GM06990 (cell line): Measurements from ENCODE around the gene GIMAP2.

Source experiments
- DNase-seq: peaks from one replicate; pipeline ENCODE4 v3.0.0-alpha.2; 2011; ENCODE audit not compliant: insufficient read length; ENCODE audit errors: extremely low read depth
- H3K27me3 ChIP-seq: replicated peaks from 2 replicates; pipeline ENCODE4 v1.6.0; 2011; ENCODE audit warnings: low read length; ENCODE audit not compliant: control insufficient read depth, insufficient read depth
- H3K36me3 ChIP-seq: 2 replicates; pipeline ENCODE4 v1.5.1; 2011; ENCODE audit warnings: low read length; ENCODE audit not compliant: control insufficient read depth, insufficient read depth
- H3K4me3 ChIP-seq: replicated peaks from 2 replicates; pipeline ENCODE4 v1.5.1; 2011; ENCODE audit warnings: low read depth, mild to moderate bottlenecking, control low read depth, low read length
- CTCF ChIP-seq: IDR thresholded peaks from 2 replicates; pipeline ENCODE4 v1.5.1; 2011; ENCODE audit warnings: low read length, control low read depth, mild to moderate bottlenecking, inconsistent platforms; ENCODE audit not compliant: insufficient read depth, poor library complexity, severe bottlenecking

GIMAP2 gene

GRCh38 chr7:150716939-150717338 lies 31.4 kb downstream of the GIMAP2 start:
- TF ChIP-seq CTCF, result no peak
- DNase-seq, result no peak
- no peaks in the 10 kb centered on the region for H3K27me3 ChIP-seq
- peak overlapping the region; percentile 67 for H3K4me3 ChIP-seq
- peaks cover 4% of the 10 kb centered on the region for H3K36me3 ChIP-seq

- Histone ChIP-seq H3K4me3 (peak overlapping the region; percentile 32; the same call in 1 of the 2 replicates), H3K27me3 (no peaks in the 10 kb centered on the region), H3K36me3 (peaks cover 7% of the 10 kb centered on the region)
- DNase-seq, result no peak
- TF ChIP-seq CTCF, result no peak
Observed at GRCh38 chr7:150717814-150718420, 32.4 kb downstream of the GIMAP2 start.

GRCh38 chr7:150719436-150719835 lies 33.9 kb downstream of the GIMAP2 start:
- Histone ChIP-seq H3K36me3 (peaks cover 7% of the 10 kb centered on the region), H3K4me3 (no peak overlapping the region), H3K27me3 (no peaks in the 10 kb centered on the region)
- no peak for DNase-seq
- TF ChIP-seq CTCF, result no peak

- H3K36me3 ChIP-seq, result peaks cover 7% of the 10 kb centered on the region
- no peaks in the 10 kb centered on the region for H3K27me3 ChIP-seq
- TF ChIP-seq CTCF, result no peak
- H3K4me3 ChIP-seq, result no peak overlapping the region
- no peak for DNase-seq
Observed at GRCh38 chr7:150719960-150720891, 34.7 kb downstream of the GIMAP2 start.

- no peak for DNase-seq
- Histone ChIP-seq H3K4me3 (no peak overlapping the region), H3K36me3 (peaks cover 7% of the 10 kb centered on the region), H3K27me3 (no peaks in the 10 kb centered on the region)
- no peak for TF ChIP-seq CTCF
Observed at GRCh38 chr7:150721970-150722373, 36.5 kb downstream of the GIMAP2 start.
